IMR-90 (cell line): ENCODE measurements around the gene ACKR2. TPM values are rescaled to one million over a fixed set of nuclear protein-coding genes. Genes with fewer than 3 reads are reported as not detected.

ENCODE experiments used
- ATAC-seq: fragments of 200-7000 bp; cut with Tn5 transposase; 2 replicates; pipeline ENCODE4 v1.9.1; 2020; ENCODE audit warnings: low read depth, mild to moderate bottlenecking, moderate library complexity
- BruUV-seq: library from RNA; stranded (reverse); fragments of 400-500 nt; replicated peaks from 2 replicates; lab custom pipeline; 2021; lab: Mats Ljungman, UMichigan
- CTCF ChIA-PET: fragments of 300-600 bp; formaldehyde crosslinking; extraction: SDS; loops from one replicate; lab custom pipeline; 2021; ENCODE audit warnings: antibody characterized with exemption; lab: Yijun Ruan, JAX
- POLR2A ChIA-PET: fragments of 300-600 bp; sonication (Branson Sonifier 250); formaldehyde crosslinking; loops from one replicate; lab custom pipeline; 2022; ENCODE audit warnings: antibody characterized with exemption; ENCODE audit not compliant: unreplicated experiment; lab: Charles Lee
- DNase-seq: peaks from one replicate; pipeline ENCODE4 v3.0.0; 2013
- H2AFZ ChIP-seq: replicated peaks from 2 replicates; pipeline ENCODE3; 2013; ENCODE audit warnings: low read length, mild to moderate bottlenecking; ENCODE audit not compliant: poor library complexity
- H2AK5ac ChIP-seq: 2 replicates; pipeline ENCODE4 v1.6.1; 2013; ENCODE audit warnings: low read depth, low read length, inconsistent platforms
- H2AK9ac ChIP-seq: replicated peaks from 2 replicates; pipeline ENCODE3; 2013; ENCODE audit warnings: mild to moderate bottlenecking, low read depth, low read length, moderate library complexity; ENCODE audit not compliant: poor library complexity
- H2BK120ac ChIP-seq: 2 replicates; pipeline ENCODE4 v1.6.1; 2013; ENCODE audit warnings: low read depth, low read length, inconsistent platforms
- H2BK15ac ChIP-seq: 3 replicates; pipeline ENCODE4 v1.6.1; 2013; ENCODE audit warnings: low read depth, low read length, inconsistent platforms
- H2BK20ac ChIP-seq: 2 replicates; pipeline ENCODE4 v1.6.1; 2013; ENCODE audit warnings: low read depth, mild to moderate bottlenecking, inconsistent platforms, low read length, moderate library complexity
- H2BK5ac ChIP-seq: 2 replicates; pipeline ENCODE4 v1.6.1; 2013; ENCODE audit warnings: mild to moderate bottlenecking, low read depth, low read length, inconsistent platforms; ENCODE audit not compliant: poor library complexity, severe bottlenecking
- H3K14ac ChIP-seq: replicated peaks from 2 replicates; pipeline ENCODE4 v1.6.1; 2013; ENCODE audit warnings: low read depth, low read length, inconsistent platforms
- H3K18ac ChIP-seq: 2 replicates; pipeline ENCODE4 v1.6.1; 2013; ENCODE audit warnings: low read depth, low read length, control low read depth
- H3K23ac ChIP-seq: 2 replicates; pipeline ENCODE4 v1.6.1; 2013; ENCODE audit warnings: low read depth, low read length, inconsistent platforms
- H3K27ac ChIP-seq: 2 replicates; pipeline ENCODE4 v1.5.1; 2013; ENCODE audit warnings: mild to moderate bottlenecking, control low read depth, low read length; ENCODE audit not compliant: insufficient read depth
- H3K27me3 ChIP-seq: 2 replicates; pipeline ENCODE4 v1.6.1; 2013; ENCODE audit warnings: low read length; ENCODE audit not compliant: control insufficient read depth, insufficient read depth
- H3K36me3 ChIP-seq: 2 replicates; pipeline ENCODE4 v1.6.1; 2013; ENCODE audit warnings: low read length, mixed read lengths; ENCODE audit not compliant: control insufficient read depth, insufficient read depth
- H3K4ac ChIP-seq: 2 replicates; pipeline ENCODE4 v1.6.1; 2013; ENCODE audit warnings: low read depth, low read length, inconsistent platforms
- H3K4me1 ChIP-seq: 2 replicates; pipeline ENCODE4 v1.6.1; 2013; ENCODE audit warnings: low read length, mixed read lengths; ENCODE audit not compliant: control insufficient read depth, insufficient read depth
- H3K4me2 ChIP-seq: 2 replicates; pipeline ENCODE4 v1.6.1; 2013; ENCODE audit warnings: low read depth, mild to moderate bottlenecking, control low read depth, low read length, moderate library complexity
- H3K4me3 ChIP-seq: 2 replicates; pipeline ENCODE4 v1.5.1; 2013; ENCODE audit warnings: low read depth, mild to moderate bottlenecking, control low read depth, low read length, moderate library complexity; ENCODE audit not compliant: insufficient read depth
- H3K56ac ChIP-seq: 2 replicates; pipeline ENCODE4 v1.6.1; 2013; ENCODE audit warnings: low read length, inconsistent platforms; ENCODE audit not compliant: insufficient read depth; ENCODE audit errors: extremely low read depth
- H3K79me1 ChIP-seq, 2 experiments: 2 replicates each; pipeline ENCODE4 v1.6.1; 2013; ENCODE audit warnings: low read length in 2 of 2, inconsistent platforms in 1 of 2, low read depth in 1 of 2
- H3K9ac ChIP-seq: 2 replicates; pipeline ENCODE4 v1.6.1; 2013; ENCODE audit warnings: low read depth, low read length, control low read depth
- H3K9me1 ChIP-seq: 2 replicates; pipeline ENCODE4 v1.6.1; 2013; ENCODE audit warnings: low read length, inconsistent platforms; ENCODE audit not compliant: insufficient read depth
- H3K9me3 ChIP-seq: 2 replicates; pipeline ENCODE4 v1.6.1; 2013; ENCODE audit warnings: low read length; ENCODE audit not compliant: control insufficient read depth, insufficient read depth
- H4K20me1 ChIP-seq: 2 replicates; pipeline ENCODE4 v1.6.1; 2013; ENCODE audit warnings: low read length, inconsistent platforms; ENCODE audit not compliant: insufficient read depth
- H4K5ac ChIP-seq: 2 replicates; pipeline ENCODE4 v1.6.1; 2013; ENCODE audit warnings: mild to moderate bottlenecking, low read depth, low read length, control low read depth
- H4K8ac ChIP-seq, 2 experiments: 2 replicates each; pipeline ENCODE4 v1.6.1; 2013; ENCODE audit warnings: low read depth in 2 of 2, low read length in 2 of 2, control low read depth in 1 of 2, inconsistent platforms in 1 of 2
- H4K91ac ChIP-seq: 2 replicates; pipeline ENCODE4 v1.6.1; 2013; ENCODE audit warnings: low read depth, low read length, inconsistent platforms; ENCODE audit not compliant: insufficient read depth
- CEBPB ChIP-seq: IDR thresholded peaks from 2 replicates; pipeline ENCODE4 v1.6.1; 2012; ENCODE audit warnings: low read depth, low read length, improper control_type of control experiment
- CHD1 ChIP-seq: IDR thresholded peaks from 2 replicates; pipeline ENCODE4 v1.6.1; 2012; ENCODE audit warnings: low read depth, low read length, improper control_type of control experiment
- FOS ChIP-seq: fragments of 150-350 bp; IDR thresholded peaks from 2 replicates; pipeline ENCODE4 v1.6.1; 2016; ENCODE audit warnings: low read depth, low read length
- MAFK ChIP-seq: IDR thresholded peaks from 2 replicates; pipeline ENCODE4 v1.6.1; 2012; ENCODE audit warnings: low read depth, low read length, improper control_type of control experiment
- MAZ ChIP-seq: IDR thresholded peaks from 2 replicates; pipeline ENCODE4 v1.6.1; 2012; ENCODE audit warnings: low read depth, mild to moderate bottlenecking, low read length, improper control_type of control experiment, moderate library complexity, borderline replicate concordance
- NFE2L2 ChIP-seq: fragments of 150-350 bp; IDR thresholded peaks from 2 replicates; pipeline ENCODE4 v1.6.1; 2016; ENCODE audit warnings: low read depth, mild to moderate bottlenecking, low read length
- POLR2A ChIP-seq: IDR thresholded peaks from 2 replicates; pipeline ENCODE4 v1.6.1; 2012; ENCODE audit warnings: mild to moderate bottlenecking, low read depth, low read length
- RAD21 ChIP-seq: IDR thresholded peaks from 2 replicates; pipeline ENCODE4 v1.6.1; 2012; ENCODE audit warnings: low read length, improper control_type of control experiment
- RCOR1 ChIP-seq: IDR thresholded peaks from 2 replicates; pipeline ENCODE4 v1.6.1; 2012; ENCODE audit warnings: mild to moderate bottlenecking, low read length, improper control_type of control experiment; ENCODE audit not compliant: insufficient replicate concordance
- WGBS, 2 experiments: methylation state at CpG; one replicate each; pipeline versions ENCODE4 v1.1.5 to v1.1.7; 2013; ENCODE audit warnings: missing lambda C conversion rate in 2 of 2; ENCODE audit not compliant: insufficient read length in 1 of 2; ENCODE audit errors: extremely low coverage in 2 of 2; 5-methylcytosine and 5-hydroxymethylcytosine counted together
- dilution Hi-C: fragments of 300-500 bp; cut with HindIII; formaldehyde crosslinking; loops from one replicate; pipeline ENCODE4 v1.14.3; 2018; ENCODE audit warnings: low sequenced_read_pairs; ENCODE audit not compliant: unreplicated experiment
- in situ Hi-C: fragments of 300-500 bp; cut with MboI; formaldehyde crosslinking; loops from 3 replicates; pipeline ENCODE4 v1.14.3; 2019; ENCODE audit warnings: low sequenced_read_pairs, inconsistent platforms, mixed read lengths
- intact Hi-C: fragments of 100-400 bp; cut with micrococcal nuclease; formaldehyde crosslinking; loops from 2 replicates; pipeline ENCODE4 v1.10.0; 2022
- polyA plus RNA-seq, 3 experiments: library from polyadenylated mRNA; depleted of rRNA; stranded (reverse); fragments of >200 nt; gene quantifications; 2 replicates each; pipeline ENCODE4 v1.2.3, GENCODE V29; 2012; ENCODE audit warnings: low replicate concordance in 1 of 3
- total RNA-seq: library from RNA; depleted of rRNA; stranded (reverse); fragments of >200 nt; gene quantifications from 2 replicates; pipeline ENCODE4 v1.2.3, GENCODE V29; 2012
- TF ChIP-seq, protein P1 (sequence below): fragments of 150-350 bp; IDR thresholded peaks from 2 replicates; pipeline ENCODE4 v1.6.1; 2017; ENCODE audit warnings: mild to moderate bottlenecking, antibody characterized with exemption, low read length, low read depth
- TF ChIP-seq, protein P2 (sequence below): fragments of 150-350 bp; IDR thresholded peaks from 2 replicates; pipeline ENCODE4 v1.6.1; 2016; ENCODE audit warnings: low read depth, mild to moderate bottlenecking, low read length, moderate library complexity, borderline replicate concordance

Gene ACKR2
- total and polyA plus RNA-seq, 2 of the 4 experiments (the other 2 are of a cell fraction) = 0.10 TPM; not detected in 1

DNA sequence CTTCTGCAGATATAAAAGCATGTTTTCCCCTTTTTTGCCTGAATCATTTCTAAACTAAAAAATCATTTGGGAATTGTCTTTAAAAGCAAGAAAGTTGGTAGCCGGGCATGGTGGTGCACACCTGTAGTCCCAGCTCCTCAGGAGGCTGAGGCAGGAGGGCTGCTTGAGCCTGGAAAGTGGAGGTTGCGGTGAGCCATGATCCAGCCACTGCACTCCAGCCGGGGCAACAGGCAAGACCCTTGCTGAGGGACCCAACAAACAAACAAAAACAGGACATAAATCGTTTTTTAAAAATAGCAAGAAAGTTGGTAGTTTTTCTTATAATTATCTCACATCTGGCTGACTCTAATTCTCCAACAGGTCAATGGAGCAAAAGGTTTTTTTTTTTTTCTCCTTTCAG lies 7.5 kb upstream of the ACKR2 start:
- H3K9ac ChIP-seq = no peak overlapping the region
- H3K4ac ChIP-seq = no peak overlapping the region
- no peak overlapping the region for H3K18ac ChIP-seq
- no peak overlapping the region for H2AFZ ChIP-seq
- H3K14ac ChIP-seq = no peak overlapping the region
- H3K4me1 ChIP-seq = peaks cover 3% of the 10 kb centered on the region; the same call in 1 of the 2 replicates
- no peak overlapping the region for H4K91ac ChIP-seq
- no peak overlapping the region for H3K27ac ChIP-seq
- H2BK15ac ChIP-seq = no peak overlapping the region
- ChIA-PET POLR2A (no interaction called here), CTCF (no interaction called here)
- dilution Hi-C loops = no loop called here
- no CpG with 5 or more reads among the region's 4 CpGs for WGBS, 2 experiments
- no peak overlapping the region for H3K4me2 ChIP-seq
- H4K8ac ChIP-seq = no peak overlapping the region
- no peaks in the 10 kb centered on the region for H3K9me3 ChIP-seq
- peaks cover 18 to 38% of the 10 kb centered on the region in 2 experiments for H3K79me1 ChIP-seq
- H3K56ac ChIP-seq = no peak overlapping the region
- H3K4me3 ChIP-seq = no peak overlapping the region
- DNase-seq = no peak
- peaks cover 22% of the 10 kb centered on the region for H4K20me1 ChIP-seq
- H3K36me3 ChIP-seq = no peaks in the 10 kb centered on the region
- no peak overlapping the region for H2BK5ac ChIP-seq
- in situ Hi-C loops = no loop called here
- H3K9me1 ChIP-seq = peaks cover 3% of the 10 kb centered on the region
- no peak for ATAC-seq
- H2BK120ac ChIP-seq = no peak overlapping the region
- no peak overlapping the region for H4K5ac ChIP-seq
- H3K23ac ChIP-seq = no peak overlapping the region
- H3K27me3 ChIP-seq = 0 out of 2 replicates have a peak, but pooled peaks cover 2% of the 10 kb centered on the region
- intact Hi-C loops = no loop called here
- no peak overlapping the region for H2AK5ac ChIP-seq
- no TSS peak for BruUV-seq
- no peak overlapping the region for H2BK20ac ChIP-seq
- TF ChIP-seq NFE2L2 (no peak), RCOR1 (no peak), CHD1 (no peak), MAZ (no peak), FOS (no peak), POLR2A (no peak), MAFK (no peak), CEBPB (no peak), RAD21 (no peak)
- TF ChIP-seq, protein P1, sequence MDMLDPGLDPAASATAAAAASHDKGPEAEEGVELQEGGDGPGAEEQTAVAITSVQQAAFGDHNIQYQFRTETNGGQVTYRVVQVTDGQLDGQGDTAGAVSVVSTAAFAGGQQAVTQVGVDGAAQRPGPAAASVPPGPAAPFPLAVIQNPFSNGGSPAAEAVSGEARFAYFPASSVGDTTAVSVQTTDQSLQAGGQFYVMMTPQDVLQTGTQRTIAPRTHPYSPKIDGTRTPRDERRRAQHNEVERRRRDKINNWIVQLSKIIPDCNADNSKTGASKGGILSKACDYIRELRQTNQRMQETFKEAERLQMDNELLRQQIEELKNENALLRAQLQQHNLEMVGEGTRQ = no peak
- TF ChIP-seq, protein P2, sequence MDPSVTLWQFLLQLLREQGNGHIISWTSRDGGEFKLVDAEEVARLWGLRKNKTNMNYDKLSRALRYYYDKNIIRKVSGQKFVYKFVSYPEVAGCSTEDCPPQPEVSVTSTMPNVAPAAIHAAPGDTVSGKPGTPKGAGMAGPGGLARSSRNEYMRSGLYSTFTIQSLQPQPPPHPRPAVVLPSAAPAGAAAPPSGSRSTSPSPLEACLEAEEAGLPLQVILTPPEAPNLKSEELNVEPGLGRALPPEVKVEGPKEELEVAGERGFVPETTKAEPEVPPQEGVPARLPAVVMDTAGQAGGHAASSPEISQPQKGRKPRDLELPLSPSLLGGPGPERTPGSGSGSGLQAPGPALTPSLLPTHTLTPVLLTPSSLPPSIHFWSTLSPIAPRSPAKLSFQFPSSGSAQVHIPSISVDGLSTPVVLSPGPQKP = no peak
- no peak overlapping the region for H2AK9ac ChIP-seq
